Stomach (tissue), 9 donors: ENCODE data around the gene B4GALNT4. TPM values are rescaled to one million over a fixed set of nuclear protein-coding genes. Genes with fewer than 3 reads are reported as not detected.

ENCODE experiments used
- DNase-seq, 2 donors: peaks; one replicate each; pipeline versions ENCODE4 v3.0.0 to v3.0.0-alpha.2; 2013 to 2019
- H3K27ac ChIP-seq, 5 donors: fragments of 200-600 bp in 4 of 5; sonication (generic) in 4 of 5; one replicate each; pipeline ENCODE4 v1.5.1; 2013 to 2019; ENCODE audit warnings: mild to moderate bottlenecking in 1 of 5, moderate library complexity in 1 of 5
- H3K27me3 ChIP-seq, 3 donors: fragments of 200-600 bp; sonication (generic); one replicate each; pipeline ENCODE4 v1.5.1; 2017 to 2019; ENCODE audit warnings: mixed run types in 1 of 3
- H3K36me3 ChIP-seq, 4 donors: fragments of 200-600 bp; sonication (generic); 1 replicate in 3 of 4; 2 replicates in 1 of 4; pipeline ENCODE4 v1.5.1; 2016 to 2019
- H3K4me1 ChIP-seq, 4 donors: fragments of 200-600 bp; sonication (generic); one replicate each; pipeline ENCODE4 v1.5.1; 2016 to 2019
- H3K4me3 ChIP-seq, 4 donors: fragments of 200-600 bp; sonication (generic) in 3 of 4; one replicate each; pipeline ENCODE4 v1.5.1; 2016 to 2019; ENCODE audit warnings: mild to moderate bottlenecking in 1 of 4
- H3K9me3 ChIP-seq, 4 donors: fragments of 200-600 bp; sonication (generic); one replicate each; pipeline ENCODE4 v1.5.1; 2016 to 2019
- CTCF ChIP-seq, 7 experiments: fragments of 450-650 bp in 4 of 7; fragments of 200-600 bp in 3 of 7; sonication (generic) in 3 of 7; IDR thresholded peaks; one replicate each; pipeline ENCODE4 v1.5.1; 2016 to 2019; ENCODE audit warnings: antibody characterized with exemption in 7 of 7, control low read depth in 2 of 7, mild to moderate bottlenecking in 1 of 7
- EP300 ChIP-seq: sonication (generic); formaldehyde crosslinking; IDR thresholded peaks from one replicate; pipeline ENCODE4 v1.6.1; 2017; ENCODE audit warnings: antibody characterized with exemption
- POLR2A ChIP-seq, 4 donors: fragments of 450-650 bp; IDR thresholded peaks; one replicate each; pipeline ENCODE4 v1.6.1; 2016; ENCODE audit warnings: antibody characterized with exemption in 4 of 4, control low read depth in 2 of 4, mild to moderate bottlenecking in 1 of 4, moderate library complexity in 1 of 4
- POLR2AphosphoS5 ChIP-seq, 3 donors: sonication (generic); formaldehyde crosslinking; IDR thresholded peaks; one replicate each; pipeline ENCODE4 v1.6.1; 2016; ENCODE audit warnings: antibody characterized with exemption in 3 of 3
- WGBS, 5 donors: extraction: QIAGEN DNeasy Blood & Tissue Kit in 3 of 5; methylation state at CpG; one replicate each; pipeline versions ENCODE4 v1.1.5 to v1.1.7; 2013 to 2018; 5-methylcytosine and 5-hydroxymethylcytosine counted together
- intact Hi-C: fragments of 100-400 bp; cut with DNase I; formaldehyde crosslinking; loops from one replicate; pipeline ENCODE4 v1.15.1; 2023; ENCODE audit warnings: low total_unique reads
- polyA plus RNA-seq, 3 donors: library from polyadenylated mRNA; stranded (reverse); fragments of 200-250 nt; gene quantifications; one replicate each; pipeline ENCODE4 v1.2.3, GENCODE V29; 2013
- total RNA-seq, 5 donors: library from RNA; depleted of rRNA; stranded (reverse); fragments of >200 nt; gene quantifications; one replicate each; pipeline versions ENCODE4 v1.1.0 to v1.2.3, GENCODE V29; 2014 to 2016
- donor health status: healthy with polysubstance abuse.
- donor health status: Bipolar disorder and iron deficiency.
- donor health status: healthy.

The B4GALNT4 gene
- total and polyA plus RNA-seq, 8 donors = 0.45 to 8.8 (median 4.3) TPM; not detected in 2

GRCh38 chr11:325796-326591 lies 43.3 kb upstream of the B4GALNT4 start:
- H3K4me1 ChIP-seq = peaks cover 26 to 59% (median 38%) of the 10 kb centered on the region in 4 donors
- 84 to 90% (median 86%) methylated on average over 30 of the region's 30 CpGs for WGBS, 5 donors
- no peaks in the 10 kb centered on the region for H3K36me3 ChIP-seq
- peak overlapping the region in 1 of 4 donors; percentile 12 for H3K4me3 ChIP-seq
- TF ChIP-seq POLR2AphosphoS5 (IDR thresholded peaks at IDR 0.05) (no peak), EP300 (no peak), CTCF (IDR thresholded peaks at IDR 0.05) (no peak), POLR2A (IDR thresholded peaks at IDR 0.05) (no peak)
- intact Hi-C loops = no loop called here
- H3K27ac ChIP-seq = peak overlapping the region; percentile 86 to 91 (median 90)
- no peak for DNase-seq
- H3K9me3 ChIP-seq = no peaks in the 10 kb centered on the region
- H3K27me3 ChIP-seq = no peaks in the 10 kb centered on the region

GRCh38 chr11:326592-326841 lies 42.8 kb upstream of the B4GALNT4 start:
- TF ChIP-seq CTCF (IDR thresholded peaks at IDR 0.05) = no peak
- no peak for TF ChIP-seq EP300
- TF ChIP-seq POLR2AphosphoS5 (IDR thresholded peaks at IDR 0.05) = no peak
- TF ChIP-seq POLR2A (IDR thresholded peaks at IDR 0.05) = no peak
- Histone ChIP-seq H3K4me1 (peaks cover 26 to 59% (median 38%) of the 10 kb centered on the region in 4 donors), H3K27me3 (no peaks in the 10 kb centered on the region), H3K4me3 (peak overlapping the region in 1 of 4 donors; percentile 12), H3K9me3 (no peaks in the 10 kb centered on the region), H3K36me3 (no peaks in the 10 kb centered on the region), H3K27ac (peak overlapping the region; percentile 86 to 91 (median 90))
- intact Hi-C loops = no loop called here
- 61 to 85% (median 72%) methylated on average over 6 of the region's 6 CpGs for WGBS, 5 donors
- no peak for DNase-seq

- DNase-seq = peak; percentile 80 to 88
- no peaks in the 10 kb centered on the region for H3K36me3 ChIP-seq
- peak overlapping the region in 3 of 4 donors; percentile 5 to 12 (median 11) for H3K4me3 ChIP-seq
- intact Hi-C loops = no loop called here
- WGBS, 5 donors = 19 to 30% (median 23%) methylated on average over 11 to 19 of the region's 19 CpGs
- TF ChIP-seq POLR2A (IDR thresholded peaks at IDR 0.05) (no peak), POLR2AphosphoS5 (IDR thresholded peaks at IDR 0.05) (peak in 2 of 3 donors; percentile 28 to 29)
- H3K27me3 ChIP-seq = no peaks in the 10 kb centered on the region
- peaks cover 26 to 59% (median 38%) of the 10 kb centered on the region in 4 donors for H3K4me1 ChIP-seq
- peak overlapping the region; percentile 86 to 91 (median 90) for H3K27ac ChIP-seq
- H3K9me3 ChIP-seq = no peaks in the 10 kb centered on the region
These were observed 42.3 kb upstream of the B4GALNT4 start for GRCh38 chr11:326842-327580.

GRCh38 chr11:327581-327923 lies 41.7 kb upstream of the B4GALNT4 start:
- no peak for DNase-seq
- 95 to 99% (median 96%) methylated on average over 3 of the region's 3 CpGs for WGBS, 5 donors
- intact Hi-C loops = no loop called here
- Histone ChIP-seq H3K36me3 (no peaks in the 10 kb centered on the region), H3K27me3 (no peaks in the 10 kb centered on the region), H3K9me3 (no peaks in the 10 kb centered on the region), H3K4me1 (peaks cover 26 to 58% (median 37%) of the 10 kb centered on the region in 4 donors), H3K4me3 (peak overlapping the region in 2 of 4 donors; percentile 5 to 11), H3K27ac (peak overlapping the region; percentile 80 to 91 (median 90))
- TF ChIP-seq POLR2AphosphoS5 (IDR thresholded peaks at IDR 0.05) = no peak
- TF ChIP-seq EP300 = no peak
- TF ChIP-seq CTCF (IDR thresholded peaks at IDR 0.05) = no peak
- TF ChIP-seq POLR2A (IDR thresholded peaks at IDR 0.05) = no peak
